ENCODE measurements around the gene MAZ.
"Not testable (repeated sequence)": the region's sequence is repeated elsewhere in the genome, so short reads cannot be mapped to it uniquely, and the experiment has no call there.

Gene MAZ

GRCh38 chr16:29791845-29792807, 14.2 kb upstream of the MAZ start:
- Histone ChIP-seq H3K4me1 (no peaks in the 10 kb centered on the region; the same call in 1 of the 2 replicates), H3K36me3 (peaks cover 31% of the 10 kb centered on the region), H3K4me3 (ENCODE audit: low read depth, low read length) (peak overlapping the region; percentile 100), H3K27me3 (no peaks in the 10 kb centered on the region), H3K9me3 (no peaks in the 10 kb centered on the region)
- DNase-seq = no peak
- no peak for TF ChIP-seq CTCF (IDR thresholded peaks at IDR 0.05; ENCODE audit: low read depth, low read length)

DNA sequence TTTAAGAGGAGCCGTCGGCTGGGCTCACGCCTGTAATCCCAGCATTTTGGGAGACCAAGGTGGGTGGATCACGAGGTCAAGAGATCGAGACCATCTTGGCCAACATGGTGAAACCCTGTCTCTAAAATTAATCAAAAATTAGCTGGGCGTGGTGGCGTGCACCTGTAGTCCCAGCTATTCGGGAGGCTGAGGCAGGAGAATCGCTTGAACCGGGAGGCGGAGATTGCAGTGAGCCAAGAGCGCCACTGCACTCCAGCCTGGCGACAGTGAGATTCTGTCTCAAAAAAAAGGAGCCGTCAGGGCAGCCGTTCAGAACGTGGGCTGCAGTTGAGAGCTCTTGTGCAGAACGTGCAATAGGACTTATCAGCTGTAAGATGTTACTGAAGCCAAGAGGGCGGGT, 13.2 kb upstream of the MAZ start:
- H3K36me3 ChIP-seq = peaks cover 41% of the 10 kb centered on the region
- not testable (repeated sequence) for H3K4me3 ChIP-seq (ENCODE audit: low read depth, low read length); H3K27me3 ChIP-seq; DNase-seq; H3K9me3 ChIP-seq; H3K4me1 ChIP-seq

GRCh38 chr16:29794231-29794710, 12.1 kb upstream of the MAZ start:
- DNase-seq = no peak
- Histone ChIP-seq H3K27me3 (no peaks in the 10 kb centered on the region), H3K36me3 (peaks cover 52% of the 10 kb centered on the region), H3K4me1 (no peaks in the 10 kb centered on the region; the same call in 1 of the 2 replicates), H3K9me3 (no peaks in the 10 kb centered on the region), H3K4me3 (ENCODE audit: low read depth, low read length) (no peak overlapping the region)
- no peak for TF ChIP-seq CTCF (IDR thresholded peaks at IDR 0.05; ENCODE audit: low read depth, low read length)

DNA sequence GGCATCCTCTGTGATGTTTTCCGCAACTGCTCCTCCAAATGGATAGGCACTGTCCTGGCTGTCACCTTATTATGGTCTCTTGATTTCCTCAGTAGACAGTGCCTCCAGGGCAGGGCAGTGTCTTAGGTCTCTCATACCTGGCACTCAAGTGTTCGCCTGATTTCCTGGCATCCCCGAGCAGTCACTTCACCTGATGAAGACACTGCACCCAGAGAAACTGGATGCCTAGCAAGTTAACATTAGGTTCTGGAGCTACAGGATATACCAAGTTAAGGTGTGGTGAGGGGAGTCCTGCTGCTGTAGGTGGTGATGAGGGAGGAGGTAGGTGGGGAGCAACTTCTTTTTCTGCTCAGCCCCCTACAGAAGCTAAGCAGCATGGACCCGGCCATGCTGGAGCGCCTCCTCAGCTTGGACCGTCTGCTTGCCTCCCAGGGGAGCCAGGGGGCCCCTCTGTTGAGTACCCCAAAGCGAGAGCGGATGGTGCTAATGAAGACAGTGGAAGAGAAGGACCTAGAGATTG, 3.9 kb upstream of the MAZ start:
- Histone ChIP-seq H3K36me3 (peaks cover 58% of the 10 kb centered on the region), H3K4me1 (peaks cover 3% of the 10 kb centered on the region; the same call in 1 of the 2 replicates), H3K4me3 (ENCODE audit: low read depth, low read length) (no peak overlapping the region), H3K27me3 (no peaks in the 10 kb centered on the region), H3K9me3 (no peaks in the 10 kb centered on the region)
- no peak for DNase-seq
- TF ChIP-seq CTCF (IDR thresholded peaks at IDR 0.05; ENCODE audit: low read depth, low read length) = no peak

GRCh38 chr16:29804020-29804419, 2.3 kb upstream of the MAZ start:
- Histone ChIP-seq H3K36me3 (peaks cover 51% of the 10 kb centered on the region), H3K9me3 (no peaks in the 10 kb centered on the region), H3K27me3 (no peaks in the 10 kb centered on the region), H3K4me1 (peaks cover 3% of the 10 kb centered on the region; the same call in 1 of the 2 replicates), H3K4me3 (ENCODE audit: low read depth, low read length) (no peak overlapping the region; the same call in 1 of the 2 replicates)
- no peak for TF ChIP-seq CTCF (IDR thresholded peaks at IDR 0.05; ENCODE audit: low read depth, low read length)
- DNase-seq = no peak

GRCh38 chr16:29804455-29805231, 1.7 kb upstream of the MAZ start:
- TF ChIP-seq CTCF (IDR thresholded peaks at IDR 0.05; ENCODE audit: low read depth, low read length) = no peak
- peaks cover 49% of the 10 kb centered on the region for H3K36me3 ChIP-seq
- H3K27me3 ChIP-seq = no peaks in the 10 kb centered on the region
- H3K9me3 ChIP-seq = no peaks in the 10 kb centered on the region
- H3K4me1 ChIP-seq = peaks cover 3% of the 10 kb centered on the region; the same call in 1 of the 2 replicates
- DNase-seq = peak; percentile 49
- peak overlapping the region; percentile 73 for H3K4me3 ChIP-seq (ENCODE audit: low read depth, low read length)
